ENCODE data around the gene KMT5C. TPM values are rescaled to one million over a fixed set of nuclear protein-coding genes. Genes with fewer than 3 reads are reported as not detected.

Gene KMT5C
- total RNA-seq, 6 donors from 2014 or later = 9.1 to 111 (median 15.6) TPM

DNA sequence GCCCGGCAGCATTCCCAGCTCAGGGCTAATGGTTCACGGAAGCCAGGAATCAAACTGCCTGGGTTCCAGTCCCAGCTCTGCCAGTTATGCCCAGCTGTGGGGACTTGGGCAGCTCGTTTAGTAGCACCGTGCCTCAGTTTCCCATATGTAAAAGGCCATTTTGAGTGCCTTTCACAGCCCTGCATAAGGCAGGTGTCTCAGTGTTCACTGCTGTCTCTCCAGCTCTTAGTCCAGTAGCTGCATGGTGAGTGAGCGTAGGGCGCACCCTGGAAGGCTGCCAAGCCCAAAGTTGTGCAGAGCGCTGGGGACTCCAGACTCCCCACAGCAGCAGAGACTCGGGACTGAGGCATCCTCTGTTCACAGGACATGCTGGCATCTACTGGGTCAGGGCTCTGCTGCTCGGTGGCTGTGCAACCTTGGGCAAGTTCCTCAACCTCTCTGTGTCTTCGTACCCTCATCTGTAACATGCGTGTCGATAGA lies 51.6 kb downstream of the KMT5C start:
- H3K36me3 ChIP-seq = peaks cover 12 to 54% (median 41%) of the 10 kb centered on the region in 4 donors

DNA sequence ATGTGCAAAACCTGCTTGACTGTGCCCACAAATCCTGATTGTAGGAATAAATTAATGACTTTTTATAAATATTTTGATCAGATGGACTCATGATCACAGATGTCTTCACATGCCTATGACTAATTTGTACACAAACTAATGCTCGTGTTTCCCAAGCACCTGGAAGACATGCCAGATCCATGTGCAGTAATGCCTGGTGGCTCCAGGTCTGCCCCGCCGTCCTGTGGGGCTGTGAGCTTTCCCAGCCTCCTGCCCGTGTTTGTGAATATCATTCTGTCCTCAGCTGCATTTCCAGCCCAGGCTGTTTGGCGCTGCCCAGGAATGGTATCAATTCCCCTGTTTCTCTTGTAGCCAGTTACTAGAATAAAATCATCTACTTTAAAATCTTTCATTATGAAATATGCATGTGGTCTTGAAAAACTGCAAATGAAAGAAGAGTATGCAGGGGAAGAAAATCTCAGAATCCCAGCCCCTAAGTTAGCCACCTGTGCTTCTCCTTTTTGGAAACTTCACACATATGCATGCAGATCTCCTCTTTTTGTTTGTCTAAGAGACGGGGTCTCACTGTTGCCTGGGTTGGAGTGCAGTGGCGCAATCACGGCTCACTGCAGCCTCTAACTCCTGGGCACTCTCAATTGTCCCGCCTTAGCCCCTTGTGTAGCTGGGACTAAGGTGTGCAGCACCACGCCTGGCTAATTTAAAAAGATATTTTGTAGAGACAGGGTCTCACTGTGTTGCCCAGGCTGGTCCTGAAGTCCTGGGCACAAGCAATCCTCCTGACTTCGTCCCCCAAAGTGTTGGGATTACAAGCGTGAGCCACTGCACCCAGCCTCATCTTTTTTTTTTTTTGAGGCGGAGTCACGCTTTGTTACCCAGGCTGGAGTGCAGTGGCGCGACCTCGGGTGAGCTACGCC lies 52.3 kb downstream of the KMT5C start:
- Histone ChIP-seq H3K9me3 (no peaks in the 10 kb centered on the region), H3K4me1 (peaks cover 19 to 34% (median 23%) of the 10 kb centered on the region in 4 donors), H3K27ac (no peak overlapping the region), H3K27me3 (no peaks in the 10 kb centered on the region), H3K36me3 (peaks cover 12 to 48% (median 41%) of the 10 kb centered on the region in 4 donors), H3K4me3 (no peak overlapping the region)
- TF ChIP-seq POLR2A (IDR thresholded peaks at IDR 0.05) (no peak), POLR2AphosphoS5 (IDR thresholded peaks at IDR 0.05) (no peak), EP300 (IDR thresholded peaks at IDR 0.05) (no peak)
- TF ChIP-seq, protein P1, sequence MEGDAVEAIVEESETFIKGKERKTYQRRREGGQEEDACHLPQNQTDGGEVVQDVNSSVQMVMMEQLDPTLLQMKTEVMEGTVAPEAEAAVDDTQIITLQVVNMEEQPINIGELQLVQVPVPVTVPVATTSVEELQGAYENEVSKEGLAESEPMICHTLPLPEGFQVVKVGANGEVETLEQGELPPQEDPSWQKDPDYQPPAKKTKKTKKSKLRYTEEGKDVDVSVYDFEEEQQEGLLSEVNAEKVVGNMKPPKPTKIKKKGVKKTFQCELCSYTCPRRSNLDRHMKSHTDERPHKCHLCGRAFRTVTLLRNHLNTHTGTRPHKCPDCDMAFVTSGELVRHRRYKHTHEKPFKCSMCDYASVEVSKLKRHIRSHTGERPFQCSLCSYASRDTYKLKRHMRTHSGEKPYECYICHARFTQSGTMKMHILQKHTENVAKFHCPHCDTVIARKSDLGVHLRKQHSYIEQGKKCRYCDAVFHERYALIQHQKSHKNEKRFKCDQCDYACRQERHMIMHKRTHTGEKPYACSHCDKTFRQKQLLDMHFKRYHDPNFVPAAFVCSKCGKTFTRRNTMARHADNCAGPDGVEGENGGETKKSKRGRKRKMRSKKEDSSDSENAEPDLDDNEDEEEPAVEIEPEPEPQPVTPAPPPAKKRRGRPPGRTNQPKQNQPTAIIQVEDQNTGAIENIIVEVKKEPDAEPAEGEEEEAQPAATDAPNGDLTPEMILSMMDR (IDR thresholded peaks at IDR 0.05) = no peak
- 79 to 80% methylated on average over 18 of the region's 18 CpGs for whole genome bisulfite sequencing, 2 donors
- DNase-seq (no peak), ATAC-seq (ENCODE audit: low FRiP score in 2 of 2) (no peak)

More for the DNA sequence above, 51.6 kb downstream of the KMT5C start:
- H3K4me3 ChIP-seq = no peak overlapping the region
- H3K4me1 ChIP-seq = peaks cover 24 to 40% (median 28%) of the 10 kb centered on the region in 4 donors
- no peak overlapping the region for H3K27ac ChIP-seq
- ATAC-seq (ENCODE audit: low FRiP score in 2 of 2) (no peak), DNase-seq (no peak)
- no peaks in the 10 kb centered on the region for H3K27me3 ChIP-seq
- no peak for TF ChIP-seq POLR2AphosphoS5 (IDR thresholded peaks at IDR 0.05)
- WGBS, 2 donors = 89 to 96% methylated on average over 3 to 12 of the region's 12 CpGs
- H3K9me3 ChIP-seq = no peaks in the 10 kb centered on the region

DNA sequence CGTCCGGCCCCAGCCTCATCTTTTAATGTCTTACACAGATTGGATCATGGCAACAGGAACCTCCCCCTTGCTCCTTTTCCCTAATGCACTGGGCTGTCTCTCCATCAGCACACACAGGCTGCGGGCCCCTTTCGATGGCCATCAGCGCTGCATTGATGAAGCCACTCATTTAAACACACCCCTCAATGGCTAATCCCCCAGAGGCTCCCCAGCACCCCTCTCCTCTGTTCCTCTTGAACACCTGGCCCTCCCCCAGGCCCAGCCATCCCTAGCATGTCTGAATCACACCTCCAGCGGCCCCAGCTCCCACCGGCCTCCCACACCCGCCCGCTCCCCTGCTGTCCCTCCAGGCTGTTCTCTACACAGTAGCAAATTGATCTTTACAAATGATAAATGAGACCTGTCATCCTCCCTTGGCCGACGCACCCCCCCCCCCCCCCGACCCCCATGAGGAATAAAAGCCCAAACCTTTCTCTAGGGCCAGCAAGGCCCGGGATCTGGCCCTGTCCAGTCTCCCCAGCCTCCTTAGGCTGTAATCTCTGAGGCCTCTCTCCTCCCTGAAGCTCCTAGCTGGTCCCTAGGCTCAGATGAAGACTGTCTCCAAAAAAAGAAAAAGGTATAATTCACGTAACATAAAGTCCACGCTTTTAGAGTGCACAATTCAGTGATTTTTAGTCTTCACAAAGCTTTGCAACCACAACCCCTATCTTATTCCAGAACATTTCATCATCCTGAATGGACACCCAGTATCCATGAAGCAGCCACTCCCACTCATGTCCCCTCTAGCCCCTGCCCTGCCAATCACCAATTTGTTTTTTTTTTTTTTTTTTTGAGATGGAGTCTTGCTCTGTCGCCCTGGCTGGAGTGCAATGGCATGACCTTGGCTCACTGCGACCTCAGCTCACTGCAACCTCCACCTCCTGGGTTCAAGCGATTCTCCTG lies 53.4 kb downstream of the KMT5C start:
- WGBS, 2 donors = 74 to 86% methylated on average over 15 to 18 of the region's 18 CpGs
- Histone ChIP-seq H3K4me1 (peaks cover 8 to 23% (median 12%) of the 10 kb centered on the region in 4 donors), H3K9me3 (no peaks in the 10 kb centered on the region), H3K27ac (no peak overlapping the region), H3K4me3 (no peak overlapping the region), H3K27me3 (no peaks in the 10 kb centered on the region), H3K36me3 (peaks cover 7 to 38% (median 34%) of the 10 kb centered on the region in 4 donors)
- ATAC-seq (ENCODE audit: low FRiP score in 2 of 2) (no peak), DNase-seq (no peak)
- TF ChIP-seq, protein P1 (IDR thresholded peaks at IDR 0.05) = no peak
- TF ChIP-seq POLR2AphosphoS5 (IDR thresholded peaks at IDR 0.05) (no peak), EP300 (IDR thresholded peaks at IDR 0.05) (no peak), POLR2A (IDR thresholded peaks at IDR 0.05) (no peak)

Other genes with a start within 250 kb of the KMT5C start
- 100 to 1,000 TPM in 5 of 6 donors, 10 to 100 TPM in 1; 99.6 to 369 (median 158) TPM for gene PPP1R12C, start 222.2 kb upstream of the KMT5C start, total RNA-seq
- 10 to 100 TPM in 1 of 6 donors, 1 to 10 TPM in 4, not detected in 1; 1.3 to 31.2 (median 2.4) TPM for gene TNNT1, start 190.7 kb upstream of the KMT5C start, total RNA-seq
- gene TNNI3, start 182.1 kb upstream of the KMT5C start, total RNA-seq = 10 to 100 TPM in 2 of 6 donors, 1 to 10 TPM in 4; 1.0 to 14.6 (median 5.9) TPM
- 10 to 100 TPM in 4 of 6 donors, 1 to 10 TPM in 2; 4.2 to 27.4 (median 18.3) TPM for gene DNAAF3, start 173.3 kb upstream of the KMT5C start, total RNA-seq
- under 1 TPM in 2 of 6 donors, not detected in 4; 0.11 to 0.91 TPM for gene SYT5, start 159.6 kb upstream of the KMT5C start, total RNA-seq
- gene PTPRH, start 130.4 kb upstream of the KMT5C start, total RNA-seq = 1 to 10 TPM in 1 of 6 donors, under 1 TPM in 4, not detected in 1; 0.30 to 3.1 (median 0.67) TPM
- gene TMEM86B, start 111.1 kb upstream of the KMT5C start, total RNA-seq = 10 to 100 TPM in 1 of 6 donors, 1 to 10 TPM in 5; 2.0 to 10.5 (median 4.8) TPM
- gene PPP6R1, start 80.9 kb upstream of the KMT5C start, total RNA-seq = 100 to 1,000 TPM in 1 of 6 donors, 10 to 100 TPM in 5; 49.0 to 104 (median 76.7) TPM
- gene HSPBP1, start 59.8 kb upstream of the KMT5C start, total RNA-seq = 10 to 100 TPM; 21.0 to 34.6 (median 30.1) TPM
- 1 to 10 TPM in 5 of 6 donors, not detected in 1; 1.0 to 2.7 (median 1.1) TPM for gene BRSK1, start 55.9 kb upstream of the KMT5C start, total RNA-seq
- gene TMEM150B, start 14.5 kb upstream of the KMT5C start, total RNA-seq = 10 to 100 TPM in 5 of 6 donors, 1 to 10 TPM in 1; 8.2 to 67.7 (median 29.7) TPM
- under 1 TPM in 1 of 6 donors, not detected in 5; 0.20 TPM for gene COX6B2, start 14.8 kb downstream of the KMT5C start, total RNA-seq
- not detected for gene GARIN5B, start 23.4 kb downstream of the KMT5C start, total RNA-seq
- gene IL11, start 30.6 kb downstream of the KMT5C start, total RNA-seq = under 1 TPM in 2 of 6 donors, not detected in 4; 0.20 to 0.34 TPM
- 10 to 100 TPM in 4 of 6 donors, 1 to 10 TPM in 1, under 1 TPM in 1; 0.92 to 48.6 (median 20.9) TPM for gene TMEM190, start 37.0 kb downstream of the KMT5C start, total RNA-seq
- gene TMEM238, start 44.4 kb downstream of the KMT5C start, total RNA-seq = 10 to 100 TPM; 22.0 to 54.6 (median 36.0) TPM
- 1,000 to 10,000 TPM in 2 of 6 donors, 100 to 1,000 TPM in 4; 308 to 1,892 (median 534) TPM for gene RPL28, start 46.1 kb downstream of the KMT5C start, total RNA-seq
- 10 to 100 TPM in 5 of 6 donors, 1 to 10 TPM in 1; 6.5 to 31.6 (median 19.0) TPM for gene UBE2S, start 67.9 kb downstream of the KMT5C start, total RNA-seq
- gene SHISA7, start 103.4 kb downstream of the KMT5C start, total RNA-seq = not detected
- gene ISOC2, start 121.8 kb downstream of the KMT5C start, total RNA-seq = 10 to 100 TPM in 5 of 6 donors, 1 to 10 TPM in 1; 4.2 to 44.8 (median 36.7) TPM
- not detected for gene C19orf85, start 124.9 kb downstream of the KMT5C start, total RNA-seq
- 10 to 100 TPM in 5 of 6 donors, 1 to 10 TPM in 1; 9.9 to 32.1 (median 12.4) TPM for gene ZNF628, start 136.7 kb downstream of the KMT5C start, total RNA-seq
- gene NAT14, start 145.3 kb downstream of the KMT5C start, total RNA-seq = 10 to 100 TPM; 13.1 to 19.2 (median 16.3) TPM
- 10 to 100 TPM in 1 of 6 donors, 1 to 10 TPM in 4, under 1 TPM in 1; 0.39 to 10.1 (median 6.7) TPM for gene SSC5D, start 148.6 kb downstream of the KMT5C start, total RNA-seq
- gene SBK2, start 197.3 kb downstream of the KMT5C start, total RNA-seq = not detected
- gene SBK3, start 205.7 kb downstream of the KMT5C start, total RNA-seq = 1 to 10 TPM in 1 of 6 donors, under 1 TPM in 2, not detected in 3; 0.30 to 1.6 (median 0.94) TPM
- 10 to 100 TPM in 2 of 6 donors, 1 to 10 TPM in 4; 3.5 to 19.2 (median 8.4) TPM for gene ZNF579, start 241.0 kb downstream of the KMT5C start, total RNA-seq

Data from upper lobe of left lung (tissue), 6 donors.